Hepatocyte (in vitro differentiated cells): ENCODE data around the gene NAV2.

ENCODE experiments used
- CTCF ChIP-seq: fragments of 200-600 bp; sonication (generic); IDR thresholded peaks from 2 replicates; pipeline ENCODE4 v1.5.1; 2016; ENCODE audit warnings: antibody characterized with exemption, mild to moderate bottlenecking; ENCODE audit not compliant: poor library complexity
- EZH2 ChIP-seq: fragments of 200-600 bp; sonication (generic); IDR thresholded peaks from 2 replicates; pipeline ENCODE4 v1.6.1; 2016; ENCODE audit warnings: antibody characterized with exemption, mild to moderate bottlenecking, borderline replicate concordance
- EZH2phosphoT487 ChIP-seq: fragments of 200-600 bp; sonication (generic); IDR thresholded peaks from one replicate; pipeline ENCODE4 v1.6.1; 2018; ENCODE audit warnings: antibody characterized with exemption, mild to moderate bottlenecking, low read depth, moderate library complexity; ENCODE audit not compliant: unreplicated experiment, severe bottlenecking

- TF ChIP-seq EZH2phosphoT487 (no peak), CTCF (no peak), EZH2 (no peak)
These were observed 304.7 kb downstream of the NAV2 start for GRCh38 chr11:20017320-20017719.
